ENCODE results near the gene ZEB2.

ZEB2 gene

GRCh38 chr2:144451443-144451842 is 68.5 kb downstream of the ZEB2 start:
- DNase-seq (ENCODE audit: low spot score) = no peak

DNA sequence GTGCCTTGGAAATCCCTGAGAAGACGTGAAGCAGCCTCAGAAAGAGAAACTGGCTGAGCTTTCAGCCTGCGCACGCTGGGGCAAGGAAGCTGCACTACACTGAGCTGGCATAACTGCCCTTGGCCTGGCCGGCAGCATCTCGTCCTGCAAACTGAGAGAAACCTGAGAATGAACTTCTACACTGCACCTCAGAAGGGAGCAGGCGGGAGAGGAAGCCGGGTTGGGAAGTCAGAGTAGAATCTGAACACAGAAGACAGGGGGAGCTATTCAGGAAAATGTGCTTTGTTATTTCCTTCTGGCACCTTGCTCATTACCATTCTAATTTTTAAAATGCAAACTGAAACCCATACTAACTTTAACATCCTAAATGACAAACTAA is 70.9 kb downstream of the ZEB2 start:
- DNase-seq (ENCODE audit: low spot score) = peak; percentile 48

DNA sequence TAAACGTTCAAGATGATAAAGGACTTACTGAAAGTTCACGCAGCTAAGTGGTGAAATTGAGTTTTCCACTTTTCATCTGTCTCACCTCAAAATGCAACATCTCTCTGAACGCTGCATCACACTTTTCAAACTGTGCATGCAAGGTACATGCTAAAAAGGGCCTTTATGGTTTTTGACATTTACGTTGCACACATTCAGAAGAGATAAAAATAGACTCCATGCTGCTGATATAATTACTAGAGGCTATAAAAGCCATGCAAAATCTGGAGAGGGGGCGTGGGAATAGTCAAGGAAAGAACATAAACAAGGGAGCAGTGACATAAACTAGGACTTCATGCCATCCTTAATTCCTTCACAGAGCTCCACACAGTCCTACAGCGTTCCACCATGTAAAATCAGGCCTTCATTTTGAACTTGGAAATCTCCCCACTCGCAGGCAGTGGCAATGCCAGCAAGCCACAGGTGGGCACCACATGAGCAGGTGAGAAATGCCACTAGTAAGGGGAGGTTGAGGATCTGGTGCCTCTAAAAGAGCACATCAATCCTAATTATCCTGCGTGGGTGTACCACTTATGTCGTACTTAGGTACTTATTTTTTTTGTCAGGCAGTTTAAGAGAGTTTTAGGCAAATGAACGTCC is 71.4 kb downstream of the ZEB2 start:
- no peak for DNase-seq (ENCODE audit: low spot score)

DNA sequence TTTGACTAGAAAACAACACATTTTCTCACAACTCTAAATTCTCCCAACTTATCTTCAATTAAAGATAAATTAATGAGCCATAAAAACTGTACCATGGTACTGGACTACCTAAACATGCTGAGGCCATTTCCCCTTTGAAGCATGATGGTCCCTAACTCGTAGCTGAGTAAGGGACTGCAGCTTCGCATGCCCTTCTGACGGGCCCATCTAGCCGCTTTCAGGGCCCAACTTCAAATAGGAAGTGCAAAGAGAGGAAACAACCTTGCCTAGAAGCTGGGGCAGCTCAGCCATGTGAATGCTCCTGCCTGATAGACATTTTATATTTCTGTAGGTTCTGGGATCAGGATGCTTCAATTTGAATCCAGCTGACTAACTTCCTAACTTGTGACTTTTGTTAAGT is 72.4 kb downstream of the ZEB2 start:
- no peak for DNase-seq (ENCODE audit: low spot score)

DNA sequence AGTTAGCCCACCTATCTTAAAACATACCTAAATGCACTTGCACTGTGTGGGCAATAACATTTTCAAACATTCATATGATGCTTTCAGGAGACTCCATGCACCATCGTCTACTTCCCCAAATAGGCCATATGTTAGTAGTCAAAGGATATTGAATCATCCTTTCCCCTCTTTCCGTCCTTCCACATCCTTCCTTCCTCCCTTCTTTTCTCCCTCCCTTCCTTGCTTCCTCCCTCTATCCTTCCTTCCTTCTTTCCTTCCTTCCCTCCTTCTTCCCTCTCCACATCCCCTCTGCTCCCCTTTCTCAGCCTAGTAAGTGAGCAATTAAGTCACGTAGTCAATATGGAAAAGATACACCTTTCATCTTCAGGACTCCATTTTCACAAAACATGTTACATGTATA is 73.8 kb downstream of the ZEB2 start:
- no peak for DNase-seq (ENCODE audit: low spot score)

- DNase-seq (ENCODE audit: low spot score) = no peak
Observed at GRCh38 chr2:144445196-144445595, 74.7 kb downstream of the ZEB2 start.

DNA sequence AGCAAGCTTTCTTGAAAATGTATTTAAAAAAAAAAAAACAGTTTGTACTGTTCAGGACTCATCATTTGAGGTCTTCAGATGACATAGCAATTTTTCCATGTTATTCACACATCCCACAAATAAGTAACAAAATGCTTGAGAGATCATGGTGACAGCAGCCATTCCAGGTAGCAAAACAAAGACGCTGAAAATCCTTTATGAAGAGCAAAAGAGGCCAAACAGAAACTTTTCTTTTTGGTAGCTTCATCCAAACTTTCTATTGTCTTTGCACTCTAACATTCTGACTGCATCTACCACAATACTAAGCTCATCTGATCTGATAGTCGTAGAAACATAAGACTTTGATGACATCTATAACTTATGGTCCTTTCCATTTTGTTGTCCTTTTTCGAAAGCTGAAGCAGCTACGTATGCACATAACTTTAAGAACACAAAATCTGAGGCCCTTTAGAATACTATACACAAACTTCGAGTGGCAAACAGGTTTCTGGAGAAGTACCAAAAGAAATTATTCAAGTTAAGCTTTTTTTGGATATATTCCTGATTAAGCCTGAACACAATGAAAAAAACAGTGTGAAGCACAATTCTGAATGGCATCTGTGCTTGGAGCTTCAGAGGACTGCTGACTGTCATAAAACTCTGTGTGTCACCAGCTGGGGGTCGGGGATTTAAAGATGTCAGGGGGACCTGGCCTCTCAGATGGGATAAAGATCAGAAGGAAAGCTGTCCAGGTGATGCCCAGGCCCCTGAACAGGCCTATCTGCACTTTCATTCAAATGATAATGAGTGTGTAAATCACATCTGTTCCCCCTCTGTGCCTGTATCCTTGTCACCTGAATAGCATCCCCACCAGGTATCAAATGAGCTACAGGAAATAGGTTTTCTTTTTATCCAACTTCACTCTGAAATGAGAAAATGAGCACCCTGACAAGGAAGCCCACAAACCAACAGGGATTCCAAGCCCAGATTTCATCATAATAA is 75.8 kb downstream of the ZEB2 start:
- DNase-seq (ENCODE audit: low spot score) = no peak

GRCh38 chr2:144441711-144442141 is 78.2 kb downstream of the ZEB2 start:
- no peak for DNase-seq (ENCODE audit: low spot score)

DNA sequence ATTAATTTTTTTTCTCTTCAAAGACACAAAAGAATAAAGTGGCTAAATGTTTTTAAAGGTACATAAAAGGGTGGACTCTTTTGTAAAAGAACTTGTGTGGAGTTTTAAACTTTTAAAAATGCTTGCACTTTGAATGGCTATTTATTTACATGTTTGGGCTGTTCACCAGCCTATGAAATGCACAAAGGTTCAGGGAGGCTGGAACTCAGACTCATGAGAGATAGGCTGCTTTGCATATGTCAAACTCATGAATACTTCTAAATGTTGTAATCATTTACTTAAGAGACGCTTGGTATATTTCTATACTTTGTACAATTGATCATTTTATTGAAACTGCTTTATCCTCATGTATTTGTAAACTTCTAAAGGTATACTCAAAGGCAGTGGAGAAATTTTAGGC is 79.9 kb downstream of the ZEB2 start:
- no peak for DNase-seq (ENCODE audit: low spot score)

GRCh38 chr2:144438801-144439631 is 80.9 kb downstream of the ZEB2 start:
- DNase-seq (ENCODE audit: low spot score) = no peak

- no peak for DNase-seq (ENCODE audit: low spot score)
Observed at GRCh38 chr2:144437636-144438035, 82.3 kb downstream of the ZEB2 start.

DNA sequence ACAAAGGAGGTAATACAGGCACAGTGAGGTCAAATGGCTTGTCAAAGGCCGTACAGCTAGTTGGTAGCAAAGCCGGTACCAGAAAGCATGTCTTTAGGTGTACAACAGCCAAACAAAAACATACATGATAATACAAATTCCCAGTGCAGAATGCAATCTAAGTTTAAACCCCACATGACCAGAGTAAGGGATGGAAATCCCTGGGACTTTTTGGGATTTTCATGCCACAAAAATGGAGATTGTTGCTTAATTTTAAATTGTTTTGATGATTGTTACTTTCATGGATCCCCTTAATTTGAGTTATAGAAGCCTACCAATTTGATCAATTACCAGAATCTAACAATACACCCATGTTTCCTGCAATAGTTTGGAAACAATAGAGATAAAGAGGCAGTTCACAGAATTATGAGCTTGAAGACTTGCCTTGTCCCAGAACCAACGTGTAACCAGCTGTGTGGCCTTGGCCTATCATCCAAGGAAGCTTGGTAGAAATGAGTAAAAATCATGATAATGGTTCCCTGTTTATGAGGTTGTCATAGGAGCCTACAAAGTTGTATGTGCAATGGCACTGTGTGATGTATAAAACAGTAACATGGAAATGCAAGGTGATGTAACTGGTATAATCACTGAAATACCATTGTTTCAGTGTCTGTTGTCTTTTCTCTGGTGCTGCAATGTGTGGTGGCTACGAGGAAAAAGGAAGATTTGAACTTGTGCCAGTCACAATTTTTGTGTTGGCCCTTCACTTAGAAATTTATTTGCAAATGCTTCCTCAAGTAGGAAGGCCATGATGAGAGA is 85.3 kb downstream of the ZEB2 start:
- DNase-seq (ENCODE audit: low spot score) = no peak

GRCh38 chr2:144432921-144433320 is 87.0 kb downstream of the ZEB2 start:
- no peak for DNase-seq (ENCODE audit: low spot score)

DNA sequence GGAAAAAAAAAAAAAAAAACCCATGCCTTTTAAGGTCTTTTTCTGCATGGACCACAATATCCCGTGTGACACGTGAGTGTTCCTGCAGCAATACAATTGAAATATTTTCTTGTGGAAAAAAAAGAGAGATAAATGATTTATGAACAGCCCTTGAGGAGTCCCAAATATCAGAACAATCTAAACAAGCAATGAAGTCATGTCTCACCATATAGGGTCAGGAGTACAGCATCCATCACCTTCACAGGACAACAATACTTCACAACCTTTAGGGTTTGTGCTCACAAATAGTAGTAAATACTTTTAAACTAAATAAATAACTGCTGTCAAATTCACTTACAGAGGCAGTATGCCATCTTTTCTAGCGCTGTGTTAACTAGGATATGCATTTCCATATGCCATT is 87.9 kb downstream of the ZEB2 start:
- DNase-seq (ENCODE audit: low spot score) = no peak

GRCh38 chr2:144431392-144431783 is 88.5 kb downstream of the ZEB2 start:
- no peak for DNase-seq (ENCODE audit: low spot score)

DNA sequence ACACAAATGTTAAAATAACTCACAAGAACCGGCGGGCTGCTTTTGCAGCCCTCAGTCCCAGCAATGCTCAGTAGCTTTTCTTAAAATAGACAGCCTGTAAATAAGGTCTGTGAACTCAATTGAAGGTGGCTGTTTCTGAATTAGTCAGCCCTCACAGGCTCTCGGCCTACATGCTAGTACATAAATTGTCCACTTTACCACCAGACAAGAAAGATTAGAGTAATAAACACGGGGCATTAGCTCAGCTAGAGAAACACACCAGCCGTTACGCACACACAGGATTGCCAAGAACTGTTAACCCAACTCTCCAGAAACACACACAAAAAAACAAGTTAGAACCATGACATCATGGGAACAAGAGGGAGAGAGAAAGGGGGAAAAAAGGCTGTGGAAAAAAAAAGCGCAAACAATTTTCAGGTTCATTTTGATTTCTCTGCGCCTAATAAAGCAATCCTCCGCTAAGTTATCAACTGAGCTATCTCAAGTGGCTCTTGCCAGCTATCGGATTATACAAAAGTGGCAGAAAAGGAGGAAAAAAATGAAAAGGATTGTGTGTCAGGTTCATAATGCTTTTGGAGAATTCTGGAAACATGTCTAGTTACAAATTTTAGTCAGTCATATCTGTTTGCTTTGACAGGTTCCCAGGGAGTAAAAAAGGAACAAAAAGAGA is 89.1 kb downstream of the ZEB2 start:
- no peak for DNase-seq (ENCODE audit: low spot score)

DNA sequence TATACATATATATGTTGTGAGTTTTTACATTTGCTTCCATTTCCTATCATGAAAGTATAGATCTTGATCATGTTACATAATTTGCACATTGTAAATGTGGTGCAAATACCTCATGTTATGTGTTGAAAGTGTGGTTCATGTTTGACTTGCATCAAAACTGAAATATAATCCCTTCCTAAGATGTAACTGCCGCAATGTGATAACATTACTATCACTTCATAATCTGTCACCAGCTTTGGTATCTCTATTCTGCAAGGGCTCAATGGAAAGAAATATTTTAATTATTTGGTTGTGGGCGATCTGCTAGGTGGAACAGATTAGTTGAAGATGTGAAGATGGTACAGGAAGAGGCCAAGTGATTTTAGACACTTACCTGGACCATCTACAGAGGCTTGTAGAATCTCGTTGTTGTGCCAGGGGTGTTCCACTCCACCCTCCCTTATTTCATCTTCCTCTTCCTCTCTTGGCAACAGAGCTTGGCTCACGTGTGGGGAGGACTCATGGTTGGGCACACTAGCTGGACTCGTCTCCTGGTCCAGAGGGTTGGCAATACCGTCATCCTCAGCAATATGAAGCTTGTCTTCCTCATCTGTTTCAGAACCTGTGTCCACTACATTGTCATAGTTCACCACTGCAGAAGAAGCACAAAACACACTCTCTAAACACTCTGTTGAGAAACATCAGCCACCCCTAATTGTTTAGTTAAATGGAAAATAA is 90.4 kb downstream of the ZEB2 start:
- DNase-seq (ENCODE audit: low spot score) = no peak

GRCh38 chr2:144426981-144427479 is 92.9 kb downstream of the ZEB2 start:
- DNase-seq (ENCODE audit: low spot score) = no peak

- DNase-seq (ENCODE audit: low spot score) = no peak
Observed at GRCh38 chr2:144426355-144426754, 93.6 kb downstream of the ZEB2 start.

DNA sequence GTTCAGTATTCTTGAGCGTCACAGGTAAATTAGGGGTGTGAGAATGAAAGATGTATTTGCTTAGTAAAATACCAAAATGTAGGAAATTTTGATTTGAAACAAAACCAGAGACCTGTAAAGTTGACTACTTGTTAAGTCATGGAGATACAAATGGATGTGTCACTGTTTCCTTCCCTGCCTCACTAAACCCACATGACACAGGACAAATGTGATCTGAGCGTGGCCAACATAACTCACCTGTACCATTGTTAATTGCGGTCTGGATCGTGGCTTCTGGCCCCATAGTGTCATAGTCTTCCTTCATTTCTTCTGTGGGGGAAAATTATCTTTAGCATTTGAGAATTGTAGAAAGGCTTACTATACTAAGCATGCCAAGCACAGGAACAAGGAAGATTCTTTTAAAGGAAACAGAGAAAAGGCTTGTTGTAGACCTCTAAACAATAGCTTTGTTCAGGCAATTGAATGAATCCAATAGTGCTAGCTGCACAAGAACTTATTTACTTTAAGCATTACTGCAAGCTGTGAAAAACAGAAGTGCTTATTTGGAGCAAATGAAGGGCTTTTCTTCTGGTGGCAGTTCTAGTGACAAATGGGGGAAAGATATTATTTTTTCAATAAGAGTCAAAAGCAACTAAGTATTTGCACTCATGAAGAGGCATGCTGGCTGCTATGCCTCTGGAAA is 95.2 kb downstream of the ZEB2 start:
- no peak for DNase-seq (ENCODE audit: low spot score)
